Amniotic stem cell (primary cell): Measurements from ENCODE around the gene KPNB1.

Experiments
- DNase-seq: peaks from one replicate; lab custom pipeline; 2025; lab: John Stamatoyannopoulos, UW

The KPNB1 gene

DNA sequence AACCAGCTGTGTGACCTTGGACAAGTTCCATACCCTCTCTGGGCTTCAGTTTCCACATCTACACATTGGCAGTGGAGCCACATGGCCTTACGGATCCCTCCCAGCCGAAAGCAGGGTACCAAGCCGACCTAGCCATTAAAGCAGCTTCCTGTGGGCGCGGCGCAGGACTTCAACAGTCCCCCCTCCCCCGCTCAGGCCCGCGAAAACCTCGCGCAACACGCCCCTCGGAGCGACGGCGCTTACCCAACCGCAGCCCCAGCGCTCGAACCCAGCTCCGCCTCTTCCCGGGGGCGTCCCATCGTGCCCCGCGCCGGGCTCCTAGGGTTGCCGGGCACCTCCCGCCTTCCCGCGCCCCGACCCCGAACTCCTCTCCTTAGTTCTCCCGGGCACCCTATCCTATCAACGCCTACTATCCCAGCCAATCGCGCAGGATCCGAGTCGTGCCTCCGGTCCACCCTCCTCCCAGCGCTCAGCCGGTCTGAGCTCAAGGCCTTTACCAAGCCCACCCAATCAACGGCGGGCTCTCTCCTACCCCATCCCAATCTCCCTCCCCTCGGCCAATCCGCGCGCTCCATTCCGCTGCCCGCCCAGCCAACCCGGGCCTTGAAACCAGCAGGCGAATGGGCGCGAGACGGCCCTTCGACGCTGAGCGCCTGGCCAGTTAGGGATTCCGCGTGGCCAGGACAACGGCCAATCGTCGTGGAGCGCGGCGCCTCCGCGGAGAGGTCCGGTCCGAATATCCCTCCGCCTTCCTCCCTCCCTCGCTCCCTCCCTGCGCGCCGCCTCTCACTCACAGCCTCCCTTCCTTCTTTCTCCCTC, at the start of gene KPNB1:
Gene KPNB1 (plus strand): TSS at position 767 of the 819 bp plus-strand sequence. CDS start 326 bp downstream, outside the sequence.
- DNase-seq: peak; percentile 98

- DNase-seq: no peak
These were observed 45.7 kb upstream of the KPNB1 start for GRCh38 chr17:47603830-47604597.

GRCh38 chr17:47604598-47604927, 45.2 kb upstream of the KPNB1 start:
- DNase-seq: no peak

GRCh38 chr17:47605011-47605410, 44.7 kb upstream of the KPNB1 start:
- DNase-seq: no peak

GRCh38 chr17:47607481-47607880, 42.2 kb upstream of the KPNB1 start:
- DNase-seq: no peak

- DNase-seq: no peak
These were observed 38.1 kb upstream of the KPNB1 start for GRCh38 chr17:47611372-47612350.

GRCh38 chr17:47615766-47616424, 33.8 kb upstream of the KPNB1 start:
- no peak for DNase-seq

- no peak for DNase-seq
These were observed 31.3 kb upstream of the KPNB1 start for GRCh38 chr17:47618410-47618809.

DNA sequence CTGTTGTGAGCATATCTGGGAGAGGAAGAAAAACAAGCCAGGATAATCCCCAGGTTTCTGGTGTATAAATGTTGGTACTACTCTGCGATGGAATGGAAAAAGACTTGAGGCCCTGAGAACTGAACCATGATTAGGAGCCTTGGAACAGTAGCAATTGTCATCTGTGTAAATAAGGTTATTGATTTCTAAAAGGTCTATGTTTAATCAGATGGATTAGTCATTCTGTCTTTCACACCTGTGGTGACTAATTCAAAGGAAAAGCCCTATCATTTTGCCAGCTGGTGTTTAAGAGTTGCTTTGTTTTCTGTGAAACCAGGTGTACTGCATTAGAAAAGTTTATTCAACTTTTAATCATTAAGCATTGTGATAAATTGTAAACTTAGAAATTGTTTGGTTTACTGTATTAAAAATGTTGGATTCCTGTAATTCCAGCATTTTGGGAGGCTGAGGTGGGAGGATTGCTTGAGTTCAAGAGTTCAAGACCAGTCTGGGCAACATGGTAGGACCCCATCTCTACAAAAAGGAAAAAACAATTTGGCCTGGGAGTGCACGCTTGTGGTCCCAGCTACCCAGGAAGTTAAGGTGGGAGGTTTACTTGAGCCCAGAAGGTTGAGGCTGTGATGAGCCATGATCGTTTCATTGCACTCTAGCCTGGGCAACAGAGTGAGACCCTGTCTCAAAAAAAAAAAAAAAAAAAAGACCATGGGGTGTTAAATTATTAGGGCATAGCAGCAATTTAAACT, 29.0 kb upstream of the KPNB1 start:
- DNase-seq: no peak

DNA sequence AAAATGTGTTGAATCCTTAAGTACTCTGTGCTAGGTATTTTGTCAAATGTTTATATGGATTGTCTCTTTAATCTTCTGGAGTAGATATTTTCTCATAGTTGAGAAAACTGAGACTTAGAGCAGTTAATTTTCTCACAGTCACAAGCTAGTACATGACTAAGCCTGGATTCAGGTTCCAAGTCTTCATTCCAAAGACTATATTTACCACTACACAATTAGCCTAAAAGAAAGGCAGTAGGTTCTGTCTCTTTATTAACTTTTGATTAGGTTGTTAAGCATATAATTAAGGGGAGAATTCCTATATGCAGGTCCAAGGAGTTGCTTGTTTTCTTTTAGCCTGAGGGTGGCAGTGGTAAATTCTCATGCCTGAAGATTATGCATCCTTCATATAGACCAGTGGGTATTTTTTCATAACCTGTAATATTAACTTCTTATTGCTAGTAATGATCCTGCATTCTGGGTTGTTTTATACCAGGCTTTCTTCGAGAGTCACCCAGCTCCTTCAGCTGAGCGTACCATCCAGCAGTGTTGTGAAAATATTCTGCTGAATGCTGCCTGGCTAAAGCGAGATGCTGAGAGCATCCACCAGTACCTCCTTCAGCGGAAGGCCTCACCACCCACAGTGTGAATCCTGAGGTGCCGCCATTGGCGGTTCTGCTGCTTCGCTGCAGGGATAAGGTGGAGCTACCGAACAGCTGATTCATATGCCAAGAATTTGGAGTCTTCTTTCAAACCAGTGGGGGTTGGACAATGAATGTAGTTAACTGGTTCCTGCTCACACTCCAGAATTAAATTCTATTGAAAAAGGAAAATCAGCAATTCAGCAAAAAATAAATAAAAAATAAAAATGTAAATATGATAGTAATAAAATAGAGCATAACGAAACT, 28.2 kb upstream of the KPNB1 start:
- peak; percentile 77 for DNase-seq

DNA sequence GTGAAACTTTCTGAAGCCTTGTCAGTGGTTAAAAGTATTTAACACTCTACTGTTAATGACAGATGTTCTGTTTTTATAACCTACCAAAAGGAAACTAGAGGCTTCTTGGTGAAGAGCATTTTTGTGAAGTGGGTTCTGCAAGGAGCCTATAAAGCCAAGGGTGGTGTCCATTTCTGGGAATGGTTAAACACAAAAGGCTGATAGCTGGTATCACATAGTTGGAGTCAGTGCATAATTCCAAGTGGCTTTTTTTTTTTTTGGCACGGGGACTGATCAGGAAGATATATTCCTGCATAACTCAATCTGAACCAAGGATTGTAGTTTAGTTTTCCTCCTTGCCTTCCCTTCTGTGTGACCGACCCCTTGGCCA, 27.6 kb upstream of the KPNB1 start:
- DNase-seq: no peak

DNA sequence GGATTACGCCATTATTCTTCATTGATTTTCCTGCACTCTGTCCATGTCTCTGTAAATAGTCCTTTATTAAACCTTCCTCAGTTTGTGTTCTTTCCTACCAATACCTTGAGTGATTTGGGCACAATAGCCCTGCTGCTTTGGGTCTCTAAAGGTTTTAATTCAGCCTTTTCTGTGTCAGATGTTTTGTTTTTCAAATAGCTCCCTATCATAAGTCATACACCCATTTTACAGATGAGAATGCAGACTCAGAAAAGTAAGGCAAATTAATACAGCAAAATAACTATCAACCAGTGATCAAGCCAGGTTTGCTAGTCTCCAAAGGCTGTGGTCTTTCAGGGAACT, 25.0 kb upstream of the KPNB1 start:
- DNase-seq: no peak

GRCh38 chr17:47628014-47628566, 21.6 kb upstream of the KPNB1 start:
- DNase-seq: no peak

DNA sequence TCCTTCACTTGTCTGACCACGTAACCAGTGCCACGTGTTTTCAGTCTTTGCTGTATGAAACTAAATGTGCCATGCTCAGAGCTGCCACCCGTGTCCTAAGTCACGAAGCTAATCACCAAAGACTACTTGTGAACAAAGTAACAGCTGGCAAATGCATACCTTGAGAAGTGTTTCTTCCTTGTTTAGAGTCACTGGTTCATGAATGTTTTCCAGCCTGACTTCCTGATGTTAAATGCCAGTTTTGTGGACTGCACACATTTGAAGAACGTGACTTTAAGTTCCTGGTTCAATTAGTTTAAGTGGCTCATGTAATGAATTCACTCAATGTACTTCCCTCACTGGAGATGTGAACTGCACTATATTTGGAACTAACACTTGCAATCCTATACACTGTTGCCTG, 19.9 kb upstream of the KPNB1 start:
- DNase-seq: no peak

GRCh38 chr17:47630614-47631013, 19.1 kb upstream of the KPNB1 start:
- no peak for DNase-seq

DNA sequence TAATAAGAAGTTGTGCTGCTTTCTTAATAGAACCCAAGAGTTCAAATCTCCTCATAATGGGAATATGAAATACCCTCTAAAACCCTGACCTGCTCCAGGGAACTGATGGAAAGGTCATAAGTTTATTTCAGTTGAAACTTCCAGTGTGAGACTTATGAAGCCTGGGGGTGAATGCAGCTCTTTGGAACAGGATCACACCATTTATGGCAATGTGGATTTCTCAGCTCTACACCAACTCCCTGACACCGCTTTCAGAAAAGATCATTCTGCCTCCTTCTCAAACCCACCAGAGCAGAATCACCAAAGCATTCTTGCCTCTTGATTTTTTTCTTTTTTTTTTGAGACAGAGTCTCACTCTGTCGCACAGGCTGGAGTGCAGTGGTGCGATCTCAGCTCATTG, 16.7 kb upstream of the KPNB1 start:
- no peak for DNase-seq

DNA sequence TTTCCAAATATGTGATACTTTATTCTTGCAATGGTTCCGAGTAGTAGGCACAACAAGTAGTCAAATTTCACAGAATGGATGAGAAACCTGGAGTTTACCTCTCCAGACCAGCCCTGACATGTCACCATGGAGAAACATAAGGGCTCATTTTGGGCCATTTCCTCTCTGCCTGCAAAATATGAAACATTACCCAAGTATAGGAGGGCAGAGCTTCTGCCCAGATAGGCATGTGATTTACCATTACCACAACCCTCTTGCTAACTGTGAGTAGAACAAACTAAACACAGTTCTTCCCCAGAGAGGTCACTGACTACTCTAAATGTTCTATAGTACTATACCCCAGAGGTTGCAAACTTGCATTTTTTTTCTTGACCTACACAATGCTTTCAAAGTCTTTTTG, 15.7 kb upstream of the KPNB1 start:
- DNase-seq: no peak

- no peak for DNase-seq
These were observed 14.8 kb upstream of the KPNB1 start for GRCh38 chr17:47634870-47635269.

DNA sequence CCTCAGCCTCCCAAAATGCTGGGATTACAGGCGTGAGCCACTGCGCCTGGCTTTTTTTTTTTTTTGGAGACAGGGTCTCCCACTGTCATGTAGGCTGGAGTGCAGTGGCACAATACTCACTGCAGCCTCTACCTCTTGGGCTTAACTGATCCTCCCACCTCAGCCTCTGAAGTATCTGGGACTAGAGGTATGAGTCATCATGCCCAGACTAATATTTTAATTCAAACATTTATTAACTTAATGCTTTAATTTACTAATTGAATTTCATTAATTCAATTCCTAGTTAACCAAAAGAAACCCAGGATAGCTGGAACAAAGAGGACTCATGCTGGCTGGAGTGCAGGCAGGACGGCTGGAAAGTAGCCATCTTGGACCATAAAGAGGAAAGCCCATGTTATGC, 14.0 kb upstream of the KPNB1 start:
- no peak for DNase-seq
